Uterus (tissue), 4 donors: ENCODE results near the gene PDE6B. TPM values are rescaled to one million over a fixed set of nuclear protein-coding genes. Genes with fewer than 3 reads are reported as not detected.

Experiments used
- DNase-seq, 2 donors: peaks; one replicate each; pipeline ENCODE4 v3.0.0-alpha.2; 2019 to 2020
- H3K27ac ChIP-seq, 2 donors: fragments of 200-600 bp; sonication (generic); 1 replicate in 1 of 2; 2 replicates in 1 of 2; pipeline ENCODE4 v1.5.1; 2016 to 2018
- H3K27me3 ChIP-seq, 2 donors: fragments of 200-600 bp; sonication (generic); one replicate each; pipeline ENCODE4 v1.5.1; 2018 to 2019; ENCODE audit warnings: control low read depth in 1 of 2
- H3K36me3 ChIP-seq, 2 donors: fragments of 200-600 bp; sonication (generic); one replicate each; pipeline ENCODE4 v1.5.1; 2019; ENCODE audit warnings: control low read depth in 1 of 2
- H3K4me1 ChIP-seq, 2 donors: fragments of 200-600 bp; sonication (generic); one replicate each; pipeline ENCODE4 v1.5.1; 2018 to 2019; ENCODE audit warnings: control low read depth in 1 of 2
- H3K4me3 ChIP-seq, 2 donors: fragments of 200-600 bp; sonication (generic); 1 replicate in 1 of 2; 2 replicates in 1 of 2; pipeline ENCODE4 v1.5.1; 2018 to 2019; ENCODE audit warnings: mild to moderate bottlenecking in 1 of 2
- H3K9me3 ChIP-seq, 2 donors: fragments of 200-600 bp; sonication (generic); one replicate each; pipeline ENCODE4 v1.5.1; 2019; ENCODE audit warnings: control low read depth in 1 of 2
- CTCF ChIP-seq, 4 experiments: fragments of 200-600 bp in 2 of 4; fragments of 450-650 bp in 2 of 4; sonication (generic) in 2 of 4; IDR thresholded peaks; one replicate each; pipeline ENCODE4 v1.5.1; 2016 to 2019; ENCODE audit warnings: antibody characterized with exemption in 4 of 4, mild to moderate bottlenecking in 2 of 4, moderate library complexity in 1 of 4
- POLR2A ChIP-seq, 2 donors: fragments of 450-650 bp; IDR thresholded peaks; one replicate each; pipeline ENCODE4 v1.6.1; 2016; ENCODE audit warnings: antibody characterized with exemption in 2 of 2, mild to moderate bottlenecking in 1 of 2, moderate library complexity in 1 of 2
- intact Hi-C: fragments of 100-400 bp; cut with DNase I; formaldehyde crosslinking; loops from one replicate; pipeline ENCODE4 v1.15.1; 2023; ENCODE audit warnings: low total_unique reads
- total RNA-seq, 4 donors: library from RNA; depleted of rRNA in 3 of 4; stranded (reverse); fragments of >200 nt in 3 of 4; gene quantifications; one replicate each; pipeline versions ENCODE4 v1.1.0 to v1.2.4, GENCODE V29; 2014 to 2023
- donor health status: DM: yes; HTN: yes; CAD: no.

The PDE6B gene
- total RNA-seq, 4 donors from 2014 or later = 0.26 to 16.2 (median 1.2) TPM; not detected in 1

- no peak overlapping the region for H3K4me3 ChIP-seq
- no peak for DNase-seq
- H3K27me3 ChIP-seq = no peaks in the 10 kb centered on the region
- H3K27ac ChIP-seq = no peak overlapping the region
- no peaks in the 10 kb centered on the region for H3K9me3 ChIP-seq
- no peak for TF ChIP-seq CTCF (IDR thresholded peaks at IDR 0.05)
- TF ChIP-seq POLR2A (IDR thresholded peaks at IDR 0.05) = no peak
- intact Hi-C loops = no loop called here
- H3K36me3 ChIP-seq = no peaks in the 10 kb centered on the region
- H3K4me1 ChIP-seq = peaks cover 0 to 17% of the 10 kb centered on the region in 2 donors
These were observed 57.3 kb downstream of the PDE6B start for GRCh38 chr4:682490-683172.

- no peaks in the 10 kb centered on the region for H3K36me3 ChIP-seq
- H3K27ac ChIP-seq = no peak overlapping the region
- intact Hi-C loops = no loop called here
- no peak for DNase-seq
- H3K4me1 ChIP-seq = peaks cover 0 to 17% of the 10 kb centered on the region in 2 donors
- no peak overlapping the region for H3K4me3 ChIP-seq
- TF ChIP-seq POLR2A (IDR thresholded peaks at IDR 0.05) (no peak), CTCF (IDR thresholded peaks at IDR 0.05) (no peak)
- no peaks in the 10 kb centered on the region for H3K27me3 ChIP-seq
- H3K9me3 ChIP-seq = no peaks in the 10 kb centered on the region
These were observed 58.0 kb downstream of the PDE6B start for GRCh38 chr4:683247-683897.

- Histone ChIP-seq H3K27me3 (no peaks in the 10 kb centered on the region), H3K27ac (no peak overlapping the region), H3K9me3 (no peaks in the 10 kb centered on the region), H3K36me3 (no peaks in the 10 kb centered on the region), H3K4me1 (peaks cover 0 to 23% of the 10 kb centered on the region in 2 donors), H3K4me3 (no peak overlapping the region)
- DNase-seq = no peak
- intact Hi-C loops = no loop called here
- TF ChIP-seq CTCF (IDR thresholded peaks at IDR 0.05) (peak in 2 of 4 experiments; percentile 35 to 42), POLR2A (IDR thresholded peaks at IDR 0.05) (no peak)
These were observed 58.7 kb downstream of the PDE6B start for GRCh38 chr4:683982-684622.

GRCh38 chr4:684623-685327, 59.4 kb downstream of the PDE6B start:
- intact Hi-C loops = no loop called here
- H3K27ac ChIP-seq = no peak overlapping the region
- peaks cover 0 to 27% of the 10 kb centered on the region in 2 donors for H3K4me1 ChIP-seq
- no peaks in the 10 kb centered on the region for H3K9me3 ChIP-seq
- H3K36me3 ChIP-seq = no peaks in the 10 kb centered on the region
- DNase-seq = no peak
- H3K27me3 ChIP-seq = no peaks in the 10 kb centered on the region
- H3K4me3 ChIP-seq = no peak overlapping the region
- TF ChIP-seq CTCF (IDR thresholded peaks at IDR 0.05) (no peak), POLR2A (IDR thresholded peaks at IDR 0.05) (no peak)
